GM18870 (cell line): Measurements from ENCODE around the gene ZNF687.
"Not testable (repeated sequence)": the region's sequence is repeated elsewhere in the genome, so short reads cannot be mapped to it uniquely, and the experiment has no call there.

Source experiments
- ATAC-seq: cut with Tn5 transposase; IDR thresholded peaks from one replicate; pipeline ENCODE4 v1.9.1; 2021; ENCODE audit warnings: moderate library complexity; ENCODE audit not compliant: unreplicated experiment

ZNF687 gene

GRCh38 chr1:151275341-151275740 lies 6.8 kb upstream of the ZNF687 start:
- not testable (repeated sequence) for ATAC-seq

- ATAC-seq: no peak
Observed at GRCh38 chr1:151277249-151277648, 4.8 kb upstream of the ZNF687 start.

- ATAC-seq: peak; percentile 34
Observed at GRCh38 chr1:151281225-151281968, 702 bp upstream of the ZNF687 start.

GRCh38 chr1:151282883-151283725 lies 1.0 kb downstream of the ZNF687 start:
- ATAC-seq: no peak

GRCh38 chr1:151284013-151284577 lies 2.0 kb downstream of the ZNF687 start:
- no peak for ATAC-seq

GRCh38 chr1:151286619-151287340 lies 4.7 kb downstream of the ZNF687 start:
- no peak for ATAC-seq

- no peak for ATAC-seq
Observed at GRCh38 chr1:151287341-151287699, 5.2 kb downstream of the ZNF687 start.

GRCh38 chr1:151287767-151288500 lies 5.8 kb downstream of the ZNF687 start:
- no peak for ATAC-seq

GRCh38 chr1:151288502-151288901 lies 6.4 kb downstream of the ZNF687 start:
- ATAC-seq: no peak

- no peak for ATAC-seq
Observed at GRCh38 chr1:151289080-151289935, 7.2 kb downstream of the ZNF687 start.

GRCh38 chr1:151289991-151290708 lies 8.1 kb downstream of the ZNF687 start:
- ATAC-seq: no peak

GRCh38 chr1:151290709-151291303 lies 8.7 kb downstream of the ZNF687 start:
- no peak for ATAC-seq

GRCh38 chr1:151292207-151293030 lies 10.3 kb downstream of the ZNF687 start:
- ATAC-seq: no peak

- ATAC-seq: no peak
Observed at GRCh38 chr1:151293093-151293492, 11.0 kb downstream of the ZNF687 start.

- ATAC-seq: no peak
Observed at GRCh38 chr1:151294742-151295462, 12.8 kb downstream of the ZNF687 start.

GRCh38 chr1:151309811-151310323 lies 27.8 kb downstream of the ZNF687 start:
- no peak for ATAC-seq

GRCh38 chr1:151311011-151311410 lies 28.9 kb downstream of the ZNF687 start:
- no peak for ATAC-seq
